Osteocyte (in vitro differentiated cells): ENCODE results near the gene POLR3F. TPM values are rescaled to one million over a fixed set of nuclear protein-coding genes. Genes with fewer than 3 reads are reported as not detected.

ENCODE experiments used
- DNase-seq: peaks from one replicate; pipeline ENCODE4 v3.0.0; 2021; ENCODE audit warnings: mixed read lengths; ENCODE audit not compliant: unreplicated experiment; ENCODE audit errors: extremely low spot score
- H3K27ac Mint-ChIP-seq: one replicate; pipeline ENCODE4 v1.8.0; 2021; ENCODE audit warnings: mild to moderate bottlenecking, mixed read lengths; ENCODE audit not compliant: unreplicated experiment
- H3K27me3 Mint-ChIP-seq: one replicate; pipeline ENCODE4 v1.8.0; 2021; ENCODE audit warnings: mixed read lengths; ENCODE audit not compliant: unreplicated experiment
- H3K36me3 Mint-ChIP-seq: one replicate; pipeline ENCODE4 v1.8.0; 2021; ENCODE audit warnings: mixed read lengths; ENCODE audit not compliant: unreplicated experiment
- H3K4me1 Mint-ChIP-seq: one replicate; pipeline ENCODE4 v1.8.0; 2021; ENCODE audit warnings: mixed read lengths; ENCODE audit not compliant: unreplicated experiment
- H3K4me3 Mint-ChIP-seq: one replicate; pipeline ENCODE4 v1.8.0; 2021; ENCODE audit warnings: mild to moderate bottlenecking, moderate library complexity, mixed read lengths; ENCODE audit not compliant: unreplicated experiment
- H3K9me3 Mint-ChIP-seq: one replicate; pipeline ENCODE4 v1.8.0; 2021; ENCODE audit warnings: mixed read lengths; ENCODE audit not compliant: unreplicated experiment
- CTCF ChIP-seq: fragments of 200-600 bp; sonication (generic); IDR thresholded peaks from 2 replicates; pipeline ENCODE4 v1.5.0; 2021; ENCODE audit warnings: antibody characterized with exemption, mild to moderate bottlenecking, moderate library complexity
- total RNA-seq: library from RNA; stranded (reverse); gene quantifications from 2 replicates; pipeline ENCODE4 v1.2.1, GENCODE V29; 2021

POLR3F gene
- total RNA-seq, 1 donor from 2014 or later = 9.4 TPM

GRCh38 chr20:18527339-18527738 lies 60.1 kb downstream of the POLR3F start:
- H3K27me3 Mint-ChIP-seq = no peaks in the 10 kb centered on the region
- no peak for DNase-seq
- H3K36me3 Mint-ChIP-seq = peaks cover 52% of the 10 kb centered on the region
- H3K9me3 Mint-ChIP-seq = no peaks in the 10 kb centered on the region
- H3K4me1 Mint-ChIP-seq = peaks cover 8% of the 10 kb centered on the region
- no peak for TF ChIP-seq CTCF
- H3K27ac Mint-ChIP-seq = no peak overlapping the region
- no peak overlapping the region for H3K4me3 Mint-ChIP-seq

- no peak for DNase-seq
- no peak overlapping the region for H3K4me3 Mint-ChIP-seq
Observed at GRCh38 chr20:18527836-18528235, 60.6 kb downstream of the POLR3F start.

GRCh38 chr20:18529041-18529440 lies 61.9 kb downstream of the POLR3F start:
- Mint-ChIP-seq H3K36me3 (peaks cover 54% of the 10 kb centered on the region), H3K4me1 (peaks cover 6% of the 10 kb centered on the region), H3K4me3 (no peak overlapping the region), H3K27ac (no peak overlapping the region), H3K27me3 (no peaks in the 10 kb centered on the region), H3K9me3 (no peaks in the 10 kb centered on the region)
- no peak for TF ChIP-seq CTCF
- no peak for DNase-seq

More at GRCh38 chr20:18527836-18528235, 60.6 kb downstream of the POLR3F start:
- Mint-ChIP-seq H3K9me3 (no peaks in the 10 kb centered on the region), H3K36me3 (peaks cover 57% of the 10 kb centered on the region), H3K4me1 (peaks cover 8% of the 10 kb centered on the region), H3K27me3 (no peaks in the 10 kb centered on the region), H3K27ac (no peak overlapping the region)
- no peak for TF ChIP-seq CTCF

GRCh38 chr20:18532626-18533025 lies 65.4 kb downstream of the POLR3F start:
- no peaks in the 10 kb centered on the region for H3K9me3 Mint-ChIP-seq
- H3K36me3 Mint-ChIP-seq = peaks cover 48% of the 10 kb centered on the region
- H3K4me3 Mint-ChIP-seq = no peak overlapping the region
- H3K27me3 Mint-ChIP-seq = no peaks in the 10 kb centered on the region
- no peak for DNase-seq
- no peaks in the 10 kb centered on the region for H3K4me1 Mint-ChIP-seq
- no peak for TF ChIP-seq CTCF
- no peak overlapping the region for H3K27ac Mint-ChIP-seq

- H3K27ac Mint-ChIP-seq = no peak overlapping the region
- H3K36me3 Mint-ChIP-seq = peaks cover 49% of the 10 kb centered on the region
- H3K27me3 Mint-ChIP-seq = no peaks in the 10 kb centered on the region
- no peak overlapping the region for H3K4me3 Mint-ChIP-seq
- H3K9me3 Mint-ChIP-seq = no peaks in the 10 kb centered on the region
- TF ChIP-seq CTCF = no peak
- DNase-seq = no peak
- no peaks in the 10 kb centered on the region for H3K4me1 Mint-ChIP-seq
Observed at GRCh38 chr20:18533491-18533890, 66.3 kb downstream of the POLR3F start.
